ENCODE measurements around the gene BRSK2. TPM values are rescaled to one million over a fixed set of nuclear protein-coding genes. Genes with fewer than 3 reads are reported as not detected.

The BRSK2 gene
- total and polyA plus RNA-seq, 2 experiments from 2014 or later, result 4.7 to 13.6 TPM

DNA sequence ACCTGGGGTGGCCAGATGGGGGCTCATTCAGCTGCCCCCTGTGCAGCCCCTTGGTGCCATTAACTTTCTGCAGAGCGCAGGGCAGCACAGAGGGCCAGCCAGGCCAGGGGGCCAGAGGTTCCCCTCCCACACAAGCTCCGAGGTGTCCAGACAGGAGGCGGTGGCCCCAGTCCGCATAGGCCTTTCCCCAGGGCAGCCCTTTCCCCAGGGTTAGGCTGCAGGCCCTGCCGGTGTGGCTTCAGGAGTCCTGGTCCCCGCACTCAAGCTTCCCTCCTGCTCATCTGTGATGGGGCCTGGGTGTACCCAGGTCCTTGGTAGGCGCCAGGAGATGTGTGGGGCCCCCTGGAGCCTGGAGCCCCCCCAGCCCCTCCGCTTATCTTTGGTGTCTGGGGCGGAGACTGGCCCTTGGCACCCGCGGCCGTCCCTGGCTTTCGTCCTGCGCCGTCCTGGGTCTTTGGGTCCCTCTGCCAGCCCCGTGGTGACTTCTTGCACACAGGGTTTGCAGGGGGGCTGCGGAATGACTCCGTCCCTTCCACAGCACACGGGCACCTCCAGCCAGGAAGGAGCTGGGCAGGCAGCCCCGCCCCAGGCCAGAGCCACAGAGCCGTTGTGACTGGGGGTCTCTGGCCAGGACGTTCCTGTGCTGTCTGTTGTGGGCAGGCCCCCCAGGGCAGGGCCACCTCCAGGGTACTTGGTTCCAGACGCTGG is 8.9 kb downstream of the BRSK2 start:
- H3K27me3 ChIP-seq, result no peaks in the 10 kb centered on the region

DNA sequence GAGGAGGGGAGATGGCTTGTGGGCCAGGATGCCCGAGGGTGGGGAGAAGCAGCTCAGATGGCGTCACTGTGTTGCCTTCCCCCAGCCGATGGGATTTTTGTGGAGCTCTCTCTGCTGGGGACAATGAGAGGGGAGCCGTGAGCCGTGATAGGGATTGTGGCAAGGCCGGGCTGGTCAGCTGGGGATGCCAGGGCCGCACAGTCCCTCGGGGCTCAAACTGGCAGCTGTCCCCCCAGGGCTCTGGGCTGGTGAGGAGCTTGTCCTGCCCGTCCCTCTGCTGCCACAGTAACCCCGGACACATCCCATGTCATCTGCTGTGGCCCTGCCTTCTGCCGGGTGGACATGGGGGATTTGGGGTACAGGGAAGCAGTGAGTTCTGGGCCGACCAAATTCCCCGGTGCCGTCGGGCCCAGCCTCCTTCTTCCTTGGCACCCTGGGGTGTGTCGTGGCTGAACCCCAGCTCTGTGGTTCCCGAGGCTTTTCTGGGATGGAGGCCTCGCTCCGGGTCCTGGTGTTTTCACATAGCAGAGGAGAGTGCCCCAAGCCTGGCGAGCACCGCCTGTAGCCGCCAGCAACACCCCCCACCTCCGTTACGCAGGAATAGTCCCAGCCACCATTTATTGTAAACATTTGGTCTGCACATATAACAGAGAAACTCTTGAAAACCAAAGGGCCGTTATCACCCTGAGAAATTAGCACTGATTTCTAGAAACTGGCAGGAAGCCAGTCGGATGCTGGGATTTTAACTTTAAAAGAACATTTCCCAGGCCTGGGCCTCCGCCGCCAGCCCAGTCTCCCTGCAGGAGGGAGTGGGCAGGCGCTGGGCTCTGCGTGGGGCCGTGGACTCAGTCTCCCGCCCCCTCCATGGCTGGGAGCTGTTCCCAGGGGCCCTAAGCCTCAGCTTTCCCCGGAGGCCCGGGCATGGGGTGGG is 9.9 kb downstream of the BRSK2 start:
- DNase-seq (ENCODE audit: low spot score), result no peak
- WGBS (ENCODE audit: low lambda C conversion rate, missing lambda C conversion rate), result 83% methylated on average over 33 of the region's 34 CpGs
- H3K9me3 ChIP-seq (ENCODE audit: low read depth), result no peaks in the 10 kb centered on the region
- TF ChIP-seq EZH2phosphoT487 (IDR thresholded peaks at IDR 0.05; ENCODE audit: low read depth, severe bottlenecking, unreplicated experiment) (no peak), EZH2 (IDR thresholded peaks at IDR 0.05; ENCODE audit: borderline replicate concordance) (no peak)
- TF ChIP-seq, protein P1, sequence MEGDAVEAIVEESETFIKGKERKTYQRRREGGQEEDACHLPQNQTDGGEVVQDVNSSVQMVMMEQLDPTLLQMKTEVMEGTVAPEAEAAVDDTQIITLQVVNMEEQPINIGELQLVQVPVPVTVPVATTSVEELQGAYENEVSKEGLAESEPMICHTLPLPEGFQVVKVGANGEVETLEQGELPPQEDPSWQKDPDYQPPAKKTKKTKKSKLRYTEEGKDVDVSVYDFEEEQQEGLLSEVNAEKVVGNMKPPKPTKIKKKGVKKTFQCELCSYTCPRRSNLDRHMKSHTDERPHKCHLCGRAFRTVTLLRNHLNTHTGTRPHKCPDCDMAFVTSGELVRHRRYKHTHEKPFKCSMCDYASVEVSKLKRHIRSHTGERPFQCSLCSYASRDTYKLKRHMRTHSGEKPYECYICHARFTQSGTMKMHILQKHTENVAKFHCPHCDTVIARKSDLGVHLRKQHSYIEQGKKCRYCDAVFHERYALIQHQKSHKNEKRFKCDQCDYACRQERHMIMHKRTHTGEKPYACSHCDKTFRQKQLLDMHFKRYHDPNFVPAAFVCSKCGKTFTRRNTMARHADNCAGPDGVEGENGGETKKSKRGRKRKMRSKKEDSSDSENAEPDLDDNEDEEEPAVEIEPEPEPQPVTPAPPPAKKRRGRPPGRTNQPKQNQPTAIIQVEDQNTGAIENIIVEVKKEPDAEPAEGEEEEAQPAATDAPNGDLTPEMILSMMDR (IDR thresholded peaks at IDR 0.05; ENCODE audit: poor library complexity), result no peak
- H3K27me3 ChIP-seq, result no peaks in the 10 kb centered on the region
- H3K4me3 ChIP-seq, result no peak overlapping the region
- H3K79me2 ChIP-seq, result no peaks in the 10 kb centered on the region
- no peak overlapping the region for H3K4me2 ChIP-seq
- H3K4me1 ChIP-seq (ENCODE audit: insufficient read depth), result peaks cover 2% of the 10 kb centered on the region
- no peaks in the 10 kb centered on the region for H3K9me2 ChIP-seq (replicated peaks; ENCODE audit: insufficient read depth)
- no peak overlapping the region for H3K27ac ChIP-seq
- H3K36me3 ChIP-seq (replicated peaks; ENCODE audit: insufficient read depth, low read depth), result no peaks in the 10 kb centered on the region
- H2AFZ ChIP-seq, result no peak overlapping the region
- peaks cover 5% of the 10 kb centered on the region for H4K20me1 ChIP-seq (ENCODE audit: insufficient read depth, poor library complexity, severe bottlenecking)

More for the DNA sequence above, 8.9 kb downstream of the BRSK2 start:
- H3K4me3 ChIP-seq, result no peak overlapping the region
- H3K9me3 ChIP-seq (ENCODE audit: low read depth), result no peaks in the 10 kb centered on the region
- no peaks in the 10 kb centered on the region for H3K9me2 ChIP-seq (replicated peaks; ENCODE audit: insufficient read depth)
- H3K27ac ChIP-seq, result no peak overlapping the region
- TF ChIP-seq, protein P1 (IDR thresholded peaks at IDR 0.05; ENCODE audit: poor library complexity), result no peak
- TF ChIP-seq EZH2 (IDR thresholded peaks at IDR 0.05; ENCODE audit: borderline replicate concordance) (no peak), EZH2phosphoT487 (IDR thresholded peaks at IDR 0.05; ENCODE audit: low read depth, severe bottlenecking, unreplicated experiment) (no peak)
- H3K36me3 ChIP-seq (replicated peaks; ENCODE audit: insufficient read depth, low read depth), result no peaks in the 10 kb centered on the region
- H3K4me1 ChIP-seq (ENCODE audit: insufficient read depth), result peaks cover 2% of the 10 kb centered on the region
- WGBS (ENCODE audit: low lambda C conversion rate, missing lambda C conversion rate), result 91% methylated on average over 23 of the region's 23 CpGs
- H2AFZ ChIP-seq, result no peak overlapping the region
- H4K20me1 ChIP-seq (ENCODE audit: insufficient read depth, poor library complexity, severe bottlenecking), result peaks cover 5% of the 10 kb centered on the region
- no peaks in the 10 kb centered on the region for H3K79me2 ChIP-seq
- DNase-seq (ENCODE audit: low spot score), result no peak
- H3K4me2 ChIP-seq, result no peak overlapping the region

DNA sequence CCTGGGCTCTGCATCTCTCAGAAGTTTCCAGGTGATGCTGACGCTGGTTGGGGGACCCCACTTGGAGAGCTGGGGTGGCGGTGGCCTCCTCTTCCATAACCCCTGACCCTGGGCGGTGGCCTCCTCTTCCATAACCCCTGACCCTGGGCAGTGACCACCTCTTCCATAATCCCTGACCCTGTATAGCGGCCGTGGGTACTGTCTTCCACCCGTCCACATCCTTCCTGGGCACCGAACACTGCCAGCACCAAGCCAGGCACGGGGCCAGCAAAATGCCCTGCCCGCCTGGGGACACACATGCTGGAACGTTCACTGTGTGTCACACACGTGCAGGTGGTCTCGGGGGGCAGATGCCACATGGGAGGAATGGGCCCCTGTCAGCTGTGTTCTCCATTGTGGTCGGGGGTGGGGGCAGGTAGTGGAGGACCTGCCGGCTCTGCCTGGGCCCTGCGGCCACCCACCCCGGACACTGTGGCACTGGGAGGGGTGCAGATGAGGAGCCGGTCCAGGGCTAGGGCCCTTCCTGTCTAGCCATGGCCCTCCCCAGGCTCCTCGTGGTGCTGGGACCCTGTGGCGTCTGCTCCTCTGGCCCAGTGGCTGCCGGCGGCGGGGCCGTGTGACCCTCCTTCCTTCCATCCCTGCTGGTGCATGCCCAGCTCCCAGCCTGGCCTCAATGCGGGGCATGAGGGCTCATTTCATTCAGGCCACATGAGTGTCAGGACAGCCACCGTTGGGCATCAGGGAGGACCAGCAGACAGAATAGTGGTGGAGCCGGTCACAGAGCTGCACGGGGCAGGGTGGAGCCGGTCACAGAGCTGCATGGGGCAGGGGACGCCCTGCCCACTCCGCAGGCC is 10.8 kb downstream of the BRSK2 start:
- H2AFZ ChIP-seq, result no peak overlapping the region
- H3K27me3 ChIP-seq, result no peaks in the 10 kb centered on the region

More for the DNA sequence above, 10.8 kb downstream of the BRSK2 start:
- no peak overlapping the region for H3K4me2 ChIP-seq
- H3K79me2 ChIP-seq, result no peaks in the 10 kb centered on the region
- DNase-seq (ENCODE audit: low spot score), result no peak
- no peaks in the 10 kb centered on the region for H3K9me2 ChIP-seq (replicated peaks; ENCODE audit: insufficient read depth)
- H3K4me3 ChIP-seq, result no peak overlapping the region
- H3K9me3 ChIP-seq (ENCODE audit: low read depth), result no peaks in the 10 kb centered on the region
- no peaks in the 10 kb centered on the region for H3K36me3 ChIP-seq (replicated peaks; ENCODE audit: insufficient read depth, low read depth)
- H3K27ac ChIP-seq, result no peak overlapping the region
- peaks cover 2% of the 10 kb centered on the region for H3K4me1 ChIP-seq (ENCODE audit: insufficient read depth)
- WGBS (ENCODE audit: low lambda C conversion rate, missing lambda C conversion rate), result 93% methylated on average over 27 of the region's 30 CpGs
- TF ChIP-seq EZH2phosphoT487 (IDR thresholded peaks at IDR 0.05; ENCODE audit: low read depth, severe bottlenecking, unreplicated experiment) (no peak), EZH2 (IDR thresholded peaks at IDR 0.05; ENCODE audit: borderline replicate concordance) (no peak)
- peaks cover 5% of the 10 kb centered on the region for H4K20me1 ChIP-seq (ENCODE audit: insufficient read depth, poor library complexity, severe bottlenecking)
